HT-29 (cell line): ENCODE data around the gene ITIH3. TPM values are rescaled to one million over a fixed set of nuclear protein-coding genes. Genes with fewer than 3 reads are reported as not detected.
A peak's percentile ranks its signal among the peaks of the same experiment; 100 is the strongest.
"Not testable (repeated sequence)": the region's sequence is repeated elsewhere in the genome, so short reads cannot be mapped to it uniquely, and the experiment has no call there.

Source experiments
- DNase-seq: peaks from one replicate; pipeline ENCODE4 v3.0.0-alpha.2; 2015; ENCODE audit warnings: low spot score
- total RNA-seq: library from RNA; depleted of rRNA; stranded (reverse); fragments of >200 nt; shearing (Covaris generic); gene quantifications from 2 replicates; pipeline ENCODE4 v1.2.3, GENCODE V29; 2014; rRNA removed

Gene ITIH3, protein sequence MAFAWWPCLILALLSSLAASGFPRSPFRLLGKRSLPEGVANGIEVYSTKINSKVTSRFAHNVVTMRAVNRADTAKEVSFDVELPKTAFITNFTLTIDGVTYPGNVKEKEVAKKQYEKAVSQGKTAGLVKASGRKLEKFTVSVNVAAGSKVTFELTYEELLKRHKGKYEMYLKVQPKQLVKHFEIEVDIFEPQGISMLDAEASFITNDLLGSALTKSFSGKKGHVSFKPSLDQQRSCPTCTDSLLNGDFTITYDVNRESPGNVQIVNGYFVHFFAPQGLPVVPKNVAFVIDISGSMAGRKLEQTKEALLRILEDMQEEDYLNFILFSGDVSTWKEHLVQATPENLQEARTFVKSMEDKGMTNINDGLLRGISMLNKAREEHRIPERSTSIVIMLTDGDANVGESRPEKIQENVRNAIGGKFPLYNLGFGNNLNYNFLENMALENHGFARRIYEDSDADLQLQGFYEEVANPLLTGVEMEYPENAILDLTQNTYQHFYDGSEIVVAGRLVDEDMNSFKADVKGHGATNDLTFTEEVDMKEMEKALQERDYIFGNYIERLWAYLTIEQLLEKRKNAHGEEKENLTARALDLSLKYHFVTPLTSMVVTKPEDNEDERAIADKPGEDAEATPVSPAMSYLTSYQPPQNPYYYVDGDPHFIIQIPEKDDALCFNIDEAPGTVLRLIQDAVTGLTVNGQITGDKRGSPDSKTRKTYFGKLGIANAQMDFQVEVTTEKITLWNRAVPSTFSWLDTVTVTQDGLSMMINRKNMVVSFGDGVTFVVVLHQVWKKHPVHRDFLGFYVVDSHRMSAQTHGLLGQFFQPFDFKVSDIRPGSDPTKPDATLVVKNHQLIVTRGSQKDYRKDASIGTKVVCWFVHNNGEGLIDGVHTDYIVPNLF
- total RNA-seq: not detected in 2 replicates

DNA sequence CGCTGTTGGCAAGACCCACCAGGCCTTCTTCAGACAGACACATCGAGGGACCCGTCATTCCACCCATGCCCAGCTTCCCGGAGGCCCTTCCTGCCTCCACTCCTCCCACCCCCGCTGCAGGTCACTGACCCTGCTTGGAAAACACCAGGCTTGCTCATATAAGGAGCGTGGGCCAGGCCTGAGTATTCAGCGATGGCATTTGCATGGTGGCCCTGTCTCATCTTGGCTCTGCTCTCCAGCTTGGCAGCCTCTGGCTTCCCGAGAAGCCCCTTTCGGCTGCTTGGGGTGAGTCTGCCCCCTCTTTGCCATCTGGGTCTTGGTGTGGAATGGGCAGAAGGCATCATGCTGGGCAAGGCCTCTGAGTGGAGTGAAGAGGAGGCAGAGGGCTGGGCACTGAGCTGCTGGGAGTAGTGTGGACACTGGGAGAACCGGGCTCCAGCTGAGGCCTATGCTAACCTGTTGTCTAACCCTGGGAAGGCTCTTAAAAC lies at the start of gene ITIH3:
Gene ITIH3, plus strand, starts transcription at position 185 of the 488 bp plus-strand sequence. Its CDS starts 8 bp downstream, at position 193.
- no peak for DNase-seq

DNA sequence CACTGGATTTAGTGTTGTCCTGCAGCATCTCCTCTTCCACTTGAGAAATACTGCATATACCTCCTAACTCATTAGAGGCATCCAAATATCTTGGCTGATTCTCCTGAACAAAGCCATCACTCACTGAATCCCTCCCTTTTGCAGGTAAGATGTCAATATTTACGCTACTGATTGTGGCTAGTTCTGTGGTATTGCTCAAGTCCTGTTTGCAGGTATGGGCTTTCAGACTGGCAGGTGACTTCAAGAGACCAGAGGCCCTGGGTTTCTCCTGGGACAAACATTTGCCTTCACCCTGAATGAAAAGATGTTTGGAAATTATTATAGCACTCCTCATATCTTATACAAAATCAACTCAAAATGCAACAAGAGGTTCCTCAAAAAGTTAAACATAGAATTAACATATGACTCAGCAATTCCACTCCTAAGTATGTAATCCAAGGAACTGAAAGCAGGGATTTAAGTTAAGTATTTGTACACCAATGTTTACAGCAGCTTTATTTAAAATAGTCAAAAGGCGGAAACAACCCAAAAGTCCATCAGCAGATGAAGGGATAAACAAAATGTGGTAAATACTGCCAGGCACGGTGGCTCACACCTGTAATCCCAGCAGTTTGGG lies 42.4 kb upstream of the ITIH3 start:
- no peak for DNase-seq

DNA sequence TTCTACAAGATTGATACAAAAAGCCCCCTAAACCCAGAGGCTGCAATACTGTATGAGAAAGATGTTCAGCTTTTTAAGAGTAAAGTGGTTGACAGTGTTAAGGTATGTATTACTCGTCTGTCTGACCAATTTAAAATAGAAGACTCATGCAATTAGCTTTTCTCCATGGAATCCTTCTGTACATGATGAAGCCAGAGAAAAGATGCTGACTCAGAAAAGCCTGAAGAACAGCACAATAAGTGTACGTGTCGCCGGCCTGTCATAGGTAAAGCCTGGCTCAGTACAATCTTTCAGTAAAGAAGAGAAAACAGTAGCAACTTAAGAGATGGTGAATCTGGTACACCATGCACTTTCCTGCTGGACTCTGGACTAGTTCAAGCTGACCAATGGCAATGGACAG lies 40.2 kb upstream of the ITIH3 start:
- DNase-seq: no peak

DNA sequence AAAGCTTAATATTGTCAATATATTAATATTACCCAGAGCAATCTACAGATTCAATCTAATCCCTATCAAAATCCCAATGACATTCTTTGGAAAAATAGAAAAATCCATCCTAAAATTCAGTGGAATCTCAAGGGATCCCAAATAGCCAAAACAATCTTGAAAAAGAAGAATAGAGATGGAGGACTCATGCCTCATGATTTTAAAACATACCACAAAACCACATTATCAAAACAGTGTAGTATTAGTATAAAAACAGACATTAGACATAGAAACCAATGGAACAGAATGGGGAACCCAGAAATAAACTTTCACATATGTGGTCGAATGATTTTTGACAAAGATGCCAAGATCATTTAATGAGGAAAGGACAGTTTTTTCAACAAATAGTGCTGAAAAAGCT lies 38.5 kb upstream of the ITIH3 start:
- DNase-seq: no peak

DNA sequence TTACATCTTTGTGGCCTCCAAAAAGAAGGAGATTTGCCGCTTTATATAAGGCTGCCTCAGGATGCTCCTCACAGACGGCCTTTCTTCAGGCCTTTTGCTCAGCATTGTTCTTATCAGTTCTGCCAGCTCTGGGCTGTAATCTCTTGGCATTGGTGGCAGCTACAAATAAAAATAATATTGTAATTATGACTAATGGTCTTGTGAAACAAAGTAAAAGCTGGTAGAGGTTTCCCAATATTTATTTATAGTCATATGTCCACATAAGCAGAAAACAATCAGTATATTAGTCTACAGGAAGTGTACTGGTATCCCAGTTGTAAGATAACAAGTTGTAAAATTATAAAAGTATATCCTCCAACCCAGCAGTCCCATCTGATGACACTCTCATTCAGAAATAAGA lies 31.1 kb upstream of the ITIH3 start:
- DNase-seq: no peak

DNA sequence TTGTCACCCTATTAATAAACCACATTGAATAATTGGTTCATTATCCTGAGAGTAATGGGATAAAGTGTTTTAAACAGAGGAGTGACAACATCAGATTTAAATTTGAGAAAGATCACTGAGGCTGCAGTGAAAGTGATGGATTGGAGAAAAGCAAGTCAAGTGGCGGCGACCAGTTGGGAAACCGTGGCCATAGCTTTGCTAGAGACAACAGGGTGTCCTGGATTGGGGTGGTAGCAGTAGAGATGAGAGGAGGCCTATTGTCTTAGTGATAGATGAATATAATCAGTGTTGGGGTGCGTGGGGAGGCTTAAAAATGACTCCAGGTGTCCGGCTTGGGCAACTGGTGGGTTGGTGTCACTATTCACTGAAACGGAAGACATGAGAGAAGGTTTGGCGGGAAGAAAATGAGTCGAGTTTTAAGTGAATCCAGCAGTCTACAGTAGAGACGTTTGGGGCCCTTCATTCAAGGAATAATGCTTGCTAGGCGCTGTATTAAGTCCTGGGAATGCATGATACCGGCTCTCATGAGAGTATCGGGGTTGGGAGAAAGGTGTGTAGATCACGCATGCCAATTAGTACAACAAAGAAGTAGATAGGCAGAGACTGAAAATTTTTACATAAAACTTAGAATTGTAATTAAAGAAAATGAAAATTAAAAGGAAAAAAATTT lies 24.7 kb upstream of the ITIH3 start:
- peak; percentile 26 for DNase-seq

DNA sequence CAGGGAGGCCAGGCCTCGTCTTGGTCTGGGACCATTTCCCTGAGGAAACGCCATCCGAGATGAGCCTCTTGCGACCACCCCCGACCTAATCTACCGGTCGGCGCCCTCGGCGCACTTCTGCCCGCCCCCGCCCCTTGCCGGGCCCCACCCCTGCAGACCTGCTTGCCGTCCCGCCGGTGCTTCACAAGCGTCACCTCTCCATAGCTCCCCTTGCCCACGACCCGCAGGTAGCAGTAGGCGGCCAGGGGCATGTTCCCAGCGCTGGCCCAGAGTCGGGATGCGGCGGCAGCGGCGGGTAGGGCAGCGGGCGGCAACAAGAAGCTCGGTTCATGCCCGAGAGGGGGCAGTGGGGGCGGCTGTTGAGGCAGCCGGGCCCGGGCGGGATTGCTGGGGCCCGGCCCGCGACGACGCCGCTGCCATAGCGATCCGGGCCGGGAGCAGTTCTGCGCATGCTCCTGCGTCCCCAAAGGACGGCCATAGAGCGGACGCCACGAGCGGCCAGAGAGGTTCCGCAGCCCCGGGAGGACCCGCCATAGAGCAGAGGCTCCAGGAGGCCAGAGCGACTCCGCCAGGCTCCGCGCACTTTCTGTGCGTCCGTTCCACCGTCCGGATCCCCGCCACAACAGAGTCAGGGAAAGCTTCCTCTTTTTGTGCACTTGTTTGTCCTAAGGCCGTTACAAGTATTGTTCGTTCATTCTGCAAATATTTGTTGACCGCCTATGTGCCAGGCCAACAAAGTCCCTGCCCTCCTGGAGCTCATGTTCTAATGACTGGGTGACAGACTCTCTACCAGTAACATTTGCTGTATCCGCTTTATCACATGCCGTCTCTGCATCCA lies 23.9 kb upstream of the ITIH3 start, which contains the start of gene NEK4:
Gene NEK4, minus strand, starts transcription at position 445 of the 838 bp plus-strand sequence. Its CDS starts 194 bp downstream, at position 251.
- DNase-seq: peak; percentile 88

DNA sequence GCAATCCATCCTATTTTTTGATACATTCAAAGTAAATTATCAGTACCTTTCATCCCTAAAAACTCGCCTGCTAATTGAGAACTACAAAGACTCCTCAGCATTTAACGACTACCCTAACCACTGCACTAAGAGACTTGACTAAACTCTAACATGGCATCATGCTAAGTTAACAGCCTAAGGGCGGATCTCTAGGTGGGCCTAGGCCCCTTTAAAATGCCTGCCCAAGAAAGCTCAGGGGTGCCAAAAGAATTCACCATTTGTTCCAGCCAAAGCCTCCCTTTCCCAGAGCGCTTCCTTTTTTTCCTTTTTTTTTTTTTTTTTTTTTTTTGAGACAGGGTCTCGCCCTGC lies 23.3 kb upstream of the ITIH3 start:
- DNase-seq: no peak

DNA sequence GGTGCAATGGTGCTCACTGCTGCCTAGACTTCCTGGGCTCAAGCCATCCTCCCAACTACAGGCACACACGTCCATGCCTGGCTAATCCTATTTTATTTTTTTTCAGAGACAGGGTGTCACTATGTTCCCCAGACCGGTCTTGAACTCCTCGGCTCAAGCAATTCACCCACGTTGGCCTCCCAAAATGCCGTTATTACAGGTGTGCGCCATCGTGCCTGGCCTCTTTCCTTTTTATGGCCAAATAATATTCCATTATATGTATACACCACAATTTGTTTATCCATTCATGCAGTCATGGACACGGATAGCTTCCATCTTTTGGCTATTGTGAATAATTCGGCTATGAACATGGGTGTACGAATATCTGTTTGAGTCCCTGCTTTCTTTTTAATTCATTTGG lies 22.9 kb upstream of the ITIH3 start:
- DNase-seq: no peak

DNA sequence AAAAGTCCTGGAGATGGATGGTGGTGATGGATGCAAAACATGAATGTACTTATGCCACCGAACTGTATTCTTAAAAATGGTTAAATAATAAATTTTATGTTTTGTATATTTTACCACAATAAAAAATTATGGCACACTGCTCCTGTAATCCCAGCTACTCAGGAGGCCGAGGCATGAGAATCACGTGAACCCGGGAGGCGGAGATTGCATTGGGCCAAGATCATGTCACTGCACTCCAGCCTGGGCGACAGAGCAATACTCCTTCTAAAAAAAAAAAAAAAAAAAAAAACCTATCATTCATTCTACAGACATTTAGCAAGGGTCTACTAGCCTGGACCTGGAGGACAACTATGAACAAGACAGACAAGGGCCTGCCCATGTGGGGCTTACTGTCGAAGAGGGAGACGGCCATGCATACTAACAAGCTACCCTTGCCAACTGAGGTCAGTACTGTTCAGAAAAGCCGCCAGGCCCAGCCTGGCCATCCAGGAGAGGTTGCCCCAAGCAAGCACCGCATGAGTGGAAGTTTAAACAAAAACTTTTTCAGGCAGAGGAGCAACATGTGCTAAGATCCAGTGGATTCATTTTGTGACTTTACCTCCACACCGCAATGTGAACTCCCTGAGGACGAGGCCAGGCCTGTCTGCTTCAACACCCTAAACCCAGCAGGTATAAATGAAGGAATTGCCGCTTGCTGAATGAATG lies 21.1 kb upstream of the ITIH3 start:
- DNase-seq: no peak

DNA sequence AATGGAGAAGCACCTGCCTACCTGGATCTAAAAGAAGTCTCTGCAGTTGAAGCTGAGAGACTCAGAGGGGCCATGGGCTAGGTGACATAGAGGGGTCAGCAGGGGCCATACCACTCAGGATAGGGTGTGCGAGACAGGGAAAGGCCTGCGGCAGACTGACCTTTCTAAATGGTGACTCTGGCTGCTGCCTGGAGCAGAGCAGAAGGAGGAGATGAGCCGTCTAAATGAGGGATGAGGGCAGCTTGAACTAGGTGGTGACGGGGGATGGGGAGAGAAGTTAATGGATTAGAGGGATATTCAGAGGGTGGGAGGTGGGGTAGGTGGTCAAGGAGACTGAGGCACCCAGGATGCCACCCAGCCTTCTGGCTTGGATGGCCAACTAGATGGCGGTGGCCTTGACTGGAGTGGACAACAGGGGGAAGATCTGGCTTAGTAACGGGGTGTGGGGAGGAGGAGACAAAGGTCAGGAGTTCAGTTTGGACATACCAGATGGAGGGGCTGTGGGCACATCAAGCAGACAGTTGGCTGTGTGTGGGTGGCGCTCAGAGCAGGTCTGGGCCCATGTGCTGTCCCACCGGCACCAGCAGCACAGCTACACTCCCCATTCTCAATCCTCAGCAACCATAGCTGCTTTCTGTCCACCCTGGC lies 20.4 kb upstream of the ITIH3 start:
- DNase-seq: no peak

DNA sequence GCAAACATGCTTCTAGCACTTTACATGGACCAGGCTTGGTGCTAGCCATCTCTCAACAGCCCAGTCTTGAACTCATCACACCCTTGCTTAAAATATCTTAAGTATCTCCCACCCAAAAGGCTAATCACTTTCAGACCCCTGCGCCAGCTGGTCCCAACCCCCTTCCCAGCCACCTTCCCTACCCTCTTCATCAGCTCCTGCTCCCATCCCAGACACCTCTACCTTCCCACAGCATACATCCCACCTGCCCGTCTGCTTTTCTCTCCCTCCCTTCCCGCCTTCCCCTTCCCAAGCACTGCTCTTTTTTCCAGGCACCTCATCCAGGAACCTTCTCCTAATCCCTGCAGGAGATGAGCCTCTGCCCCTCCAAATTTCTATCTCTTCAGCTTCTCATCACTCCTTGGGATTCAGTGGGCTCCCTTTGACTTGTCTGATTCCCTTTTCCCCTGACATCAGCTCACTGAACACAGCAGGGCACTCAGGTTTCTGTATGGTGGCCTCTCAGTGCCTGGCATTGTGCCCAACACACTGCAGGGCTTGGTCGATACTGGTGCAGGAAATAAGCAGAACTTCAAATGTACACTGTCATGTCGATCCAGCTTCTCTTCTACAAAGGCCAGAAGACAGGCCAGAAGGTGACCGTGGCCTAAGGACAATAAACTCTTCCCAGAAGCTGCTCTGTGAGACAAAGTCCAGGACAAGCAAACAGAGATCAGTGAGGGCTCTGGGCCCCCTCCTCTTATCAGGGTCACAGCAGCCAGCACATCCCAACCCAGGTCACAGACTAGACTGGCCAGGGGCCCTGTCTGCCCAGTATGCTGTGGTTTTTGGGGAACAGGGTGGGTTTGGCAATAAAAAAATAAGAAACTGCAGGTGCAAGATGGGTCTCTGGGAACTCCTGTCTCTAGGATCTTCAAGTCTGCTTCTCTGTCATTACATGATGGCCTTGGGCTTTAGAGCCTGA lies 19.4 kb upstream of the ITIH3 start:
- DNase-seq: no peak

DNA sequence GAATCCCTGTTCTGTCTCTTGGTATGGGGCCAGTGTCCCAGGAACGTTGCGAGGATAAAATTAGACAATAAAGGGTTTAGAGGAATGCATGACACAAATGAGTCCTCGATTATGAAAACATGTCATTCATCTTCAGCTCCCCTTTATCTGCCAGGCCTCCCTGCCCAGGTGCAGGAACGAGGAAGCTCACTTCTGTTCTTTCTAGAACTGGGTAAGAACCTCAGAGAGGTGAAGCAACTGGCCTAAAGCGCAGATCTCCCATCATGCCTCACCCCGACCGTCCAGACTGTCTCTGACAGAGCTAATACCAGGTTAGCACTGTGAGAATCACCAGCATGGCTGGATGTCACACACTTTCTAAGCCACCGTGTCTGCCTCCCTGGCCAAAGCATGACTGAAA lies 18.7 kb upstream of the ITIH3 start:
- no peak for DNase-seq

DNA sequence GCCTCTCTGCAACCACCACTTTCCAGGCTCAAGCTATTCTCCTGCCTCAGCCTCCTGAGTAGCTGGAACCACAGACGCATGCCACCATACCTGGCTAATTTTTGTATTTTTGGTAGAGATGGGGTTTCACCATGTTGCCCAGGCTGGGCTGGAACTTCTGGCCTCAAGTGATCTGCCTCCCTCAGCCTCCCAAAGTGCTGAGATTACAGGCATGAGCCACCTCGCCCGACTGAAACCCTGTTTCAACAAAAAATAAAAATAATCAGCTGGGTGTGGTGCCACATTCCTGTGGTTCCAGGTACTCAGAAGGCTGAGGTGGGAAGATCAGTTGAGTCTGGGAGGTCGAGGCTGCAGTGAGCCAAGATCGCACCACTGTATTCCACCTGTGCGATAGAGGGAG lies 18.1 kb upstream of the ITIH3 start:
- DNase-seq: not testable (repeated sequence)

DNA sequence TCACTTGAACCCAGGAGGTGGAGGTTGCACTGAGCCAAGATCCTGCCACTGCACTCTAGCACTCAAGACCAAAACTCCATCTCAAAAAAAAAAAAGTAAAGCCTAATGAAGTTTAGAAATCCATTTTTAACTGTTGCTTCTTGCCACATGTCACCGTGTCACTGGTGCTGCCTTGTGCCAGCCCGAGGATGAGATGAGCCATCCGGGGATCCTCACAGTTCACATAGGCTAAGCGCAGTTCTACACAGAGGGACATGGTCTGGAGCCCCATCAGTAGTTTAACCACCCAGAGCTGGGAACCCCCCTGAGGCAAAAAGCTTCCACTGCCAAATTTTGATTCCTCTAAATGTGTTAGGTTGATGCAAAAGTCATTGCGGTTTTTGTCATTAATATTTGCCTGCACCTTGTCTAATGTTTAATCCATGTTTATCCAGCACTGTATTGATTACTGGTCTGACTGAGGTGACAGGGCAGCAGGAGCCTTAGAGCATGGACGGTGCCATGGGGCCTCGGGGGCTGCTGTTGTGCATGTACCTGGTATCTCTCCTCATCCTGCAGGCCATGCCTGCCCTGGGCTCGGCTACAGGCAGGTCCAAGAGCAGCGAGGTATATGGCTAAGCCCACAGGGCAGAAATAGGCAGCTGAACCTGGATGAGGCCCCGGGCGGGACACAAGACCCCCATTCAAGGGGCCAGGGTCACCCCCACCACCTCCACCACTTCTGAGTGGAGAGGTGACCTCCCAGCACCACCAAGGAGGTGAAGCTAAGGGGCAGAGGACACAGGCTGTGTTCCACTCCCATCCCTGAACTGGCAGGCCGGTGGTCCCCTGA lies 17.3 kb upstream of the ITIH3 start, which contains the start of gene ITIH1:
Gene ITIH1, plus strand, starts transcription at position 473 of the 832 bp plus-strand sequence. Its CDS starts 17 bp downstream, at position 490.
- DNase-seq: no peak

DNA sequence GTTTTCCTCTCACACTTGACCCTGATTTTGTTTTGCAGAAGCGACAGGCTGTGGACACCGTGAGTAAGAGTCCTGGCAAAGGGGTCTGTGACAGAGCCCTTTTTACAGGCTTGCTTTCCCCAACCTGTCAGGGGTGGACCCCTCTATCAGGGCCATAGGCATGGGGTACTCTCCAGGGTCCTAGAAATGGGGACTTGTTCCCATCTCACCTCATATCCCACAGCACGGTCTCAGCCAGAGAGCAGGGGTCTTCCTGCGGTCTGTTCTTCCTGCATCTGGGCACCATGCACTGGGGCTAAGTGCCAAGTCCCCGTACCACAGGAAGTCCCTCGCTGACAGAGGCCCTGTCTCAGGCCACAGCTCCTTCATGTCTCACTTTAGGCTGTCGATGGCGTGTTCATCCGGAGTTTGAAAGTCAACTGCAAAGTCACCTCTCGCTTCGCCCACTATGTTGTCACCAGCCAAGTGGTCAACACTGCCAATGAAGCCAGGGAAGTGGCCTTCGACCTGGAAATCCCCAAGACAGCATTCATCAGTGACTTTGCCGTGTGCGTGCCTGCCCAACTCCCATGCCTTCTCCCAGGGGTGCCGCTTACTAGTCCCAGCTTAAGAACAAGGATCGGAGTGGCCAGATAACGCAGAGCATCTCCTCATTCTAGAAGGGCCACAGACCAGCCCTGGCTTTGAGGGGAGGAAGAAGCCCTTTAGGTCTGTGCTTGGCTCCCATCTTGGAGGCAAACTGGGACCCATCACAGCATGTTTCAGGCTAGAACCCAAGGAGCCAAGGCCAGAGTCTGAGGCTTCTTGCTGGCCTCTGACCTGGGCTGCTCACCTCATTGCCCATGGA lies 16.4 kb upstream of the ITIH3 start:
- DNase-seq: no peak
